ENCODE results near the gene GANC.

The GANC gene

DNA sequence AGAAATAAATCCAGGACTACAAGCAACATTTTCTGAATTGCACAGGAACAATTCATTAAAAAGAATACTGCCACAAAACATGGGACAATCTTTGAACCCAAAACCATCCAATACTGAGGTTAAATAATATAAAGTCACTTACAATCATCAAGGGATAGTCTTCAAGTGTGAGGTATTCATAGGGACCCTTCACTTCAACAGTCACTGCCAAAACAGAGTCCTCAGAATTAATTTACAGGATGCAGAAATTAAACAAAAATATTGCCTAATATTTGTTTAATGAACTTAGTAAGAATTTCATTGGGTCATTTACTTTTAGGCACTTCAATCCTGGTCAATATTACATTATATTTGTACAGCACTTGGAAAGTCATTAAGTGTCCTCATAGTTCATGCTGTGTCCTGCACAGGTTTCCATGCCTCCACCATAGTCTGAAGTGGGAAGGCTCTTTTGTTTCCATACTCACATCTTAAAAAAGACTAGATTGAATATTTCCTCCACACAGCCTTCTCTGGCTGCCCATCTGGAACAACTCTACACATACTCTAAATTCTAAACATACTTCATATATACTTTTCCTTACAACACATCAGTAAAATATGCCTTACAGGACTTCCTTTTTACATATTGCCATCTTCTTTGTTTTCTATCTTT lies 33.3 kb upstream of the GANC start:
- no peak overlapping the region for H3K4me3 ChIP-seq (ENCODE audit: low read depth, low read length)
- TF ChIP-seq, protein P1, sequence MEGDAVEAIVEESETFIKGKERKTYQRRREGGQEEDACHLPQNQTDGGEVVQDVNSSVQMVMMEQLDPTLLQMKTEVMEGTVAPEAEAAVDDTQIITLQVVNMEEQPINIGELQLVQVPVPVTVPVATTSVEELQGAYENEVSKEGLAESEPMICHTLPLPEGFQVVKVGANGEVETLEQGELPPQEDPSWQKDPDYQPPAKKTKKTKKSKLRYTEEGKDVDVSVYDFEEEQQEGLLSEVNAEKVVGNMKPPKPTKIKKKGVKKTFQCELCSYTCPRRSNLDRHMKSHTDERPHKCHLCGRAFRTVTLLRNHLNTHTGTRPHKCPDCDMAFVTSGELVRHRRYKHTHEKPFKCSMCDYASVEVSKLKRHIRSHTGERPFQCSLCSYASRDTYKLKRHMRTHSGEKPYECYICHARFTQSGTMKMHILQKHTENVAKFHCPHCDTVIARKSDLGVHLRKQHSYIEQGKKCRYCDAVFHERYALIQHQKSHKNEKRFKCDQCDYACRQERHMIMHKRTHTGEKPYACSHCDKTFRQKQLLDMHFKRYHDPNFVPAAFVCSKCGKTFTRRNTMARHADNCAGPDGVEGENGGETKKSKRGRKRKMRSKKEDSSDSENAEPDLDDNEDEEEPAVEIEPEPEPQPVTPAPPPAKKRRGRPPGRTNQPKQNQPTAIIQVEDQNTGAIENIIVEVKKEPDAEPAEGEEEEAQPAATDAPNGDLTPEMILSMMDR (IDR thresholded peaks at IDR 0.05; ENCODE audit: low read depth, low read length), result no peak

DNA sequence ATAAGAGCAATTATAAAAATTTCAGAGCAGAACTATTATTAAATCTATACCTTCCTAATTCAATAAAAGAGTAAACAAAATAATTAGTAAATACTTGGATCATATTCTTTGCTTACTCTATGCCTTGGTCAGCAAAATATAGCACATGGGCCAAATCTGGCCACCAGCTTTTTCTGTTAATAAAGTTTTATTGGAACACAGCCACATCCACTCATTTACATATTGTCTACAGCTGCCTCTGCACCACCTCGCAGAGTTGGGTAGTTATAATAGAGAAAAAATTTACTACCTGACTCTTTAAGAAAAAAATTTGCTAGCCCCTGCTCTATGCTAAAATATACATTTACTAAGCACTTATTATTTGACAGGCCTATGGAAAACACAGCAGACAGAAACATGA lies 32.2 kb upstream of the GANC start:
- TF ChIP-seq, protein P1 (IDR thresholded peaks at IDR 0.05; ENCODE audit: low read depth, low read length), result no peak

DNA sequence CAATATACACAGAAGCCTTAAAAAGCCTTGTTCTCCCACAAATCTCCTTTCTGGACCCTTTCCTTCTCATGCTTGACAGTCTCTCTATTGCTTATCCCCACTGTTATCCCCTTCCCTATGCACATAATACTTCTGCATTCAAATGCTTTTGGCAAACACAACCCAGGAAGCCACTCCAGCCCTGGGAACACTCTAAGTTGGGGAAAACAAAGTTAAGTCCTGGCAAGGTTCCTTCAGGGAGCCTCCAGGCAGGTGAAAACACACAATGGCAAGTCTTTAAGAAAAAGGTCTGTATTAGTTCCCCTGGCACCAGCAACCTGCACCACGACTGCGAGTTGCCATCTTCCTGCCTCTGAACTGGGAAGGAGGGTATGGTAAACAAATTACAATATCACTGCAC lies 19.7 kb upstream of the GANC start:
- H3K4me3 ChIP-seq (ENCODE audit: low read depth, low read length), result no peak overlapping the region
- TF ChIP-seq, protein P1 (IDR thresholded peaks at IDR 0.05; ENCODE audit: low read depth, low read length), result no peak

More for the DNA sequence above, 32.2 kb upstream of the GANC start:
- no peak overlapping the region for H3K4me3 ChIP-seq (ENCODE audit: low read depth, low read length)

DNA sequence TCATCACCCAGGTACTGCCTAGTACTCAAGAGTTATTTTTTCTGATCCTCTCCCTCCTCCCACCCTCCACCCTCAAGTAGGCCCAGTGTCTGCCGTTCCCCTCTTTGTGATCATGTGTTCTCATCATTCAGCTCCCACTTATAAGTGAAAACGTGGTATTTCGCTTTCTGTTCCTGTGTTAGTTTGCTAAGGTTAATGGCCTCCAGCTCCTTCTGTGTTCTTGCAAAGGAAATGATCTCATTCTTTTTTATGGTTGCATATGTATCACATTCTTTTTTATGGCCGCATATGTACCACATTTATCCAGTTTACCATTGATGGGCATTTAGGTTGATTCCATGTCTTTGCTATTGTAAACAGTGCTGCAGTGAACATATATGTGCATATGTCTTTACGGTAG lies 8.2 kb upstream of the GANC start:
- TF ChIP-seq, protein P1 (IDR thresholded peaks at IDR 0.05; ENCODE audit: low read depth, low read length), result no peak
- H3K4me3 ChIP-seq (ENCODE audit: low read depth, low read length), result no peak overlapping the region

DNA sequence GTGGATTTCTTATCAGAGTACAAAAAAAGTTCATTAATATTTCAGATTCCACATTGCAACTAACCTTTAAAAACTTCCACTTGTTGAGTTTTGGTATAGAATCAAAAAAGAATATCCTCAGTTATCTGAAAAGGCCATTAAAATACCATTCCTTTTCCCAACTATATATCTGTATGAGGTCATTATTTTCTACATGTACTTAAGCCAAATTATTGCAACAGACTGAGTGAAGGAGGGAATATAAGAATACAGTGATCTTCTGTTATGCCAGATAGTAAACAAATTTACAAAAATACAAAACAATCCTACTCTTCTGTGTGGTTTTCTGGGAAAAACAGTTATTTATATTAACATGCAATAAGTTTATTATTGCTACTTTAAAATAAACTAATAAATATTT lies 5.7 kb upstream of the GANC start:
- H3K4me3 ChIP-seq (ENCODE audit: low read depth, low read length), result no peak overlapping the region
- TF ChIP-seq, protein P1 (IDR thresholded peaks at IDR 0.05; ENCODE audit: low read depth, low read length), result no peak

DNA sequence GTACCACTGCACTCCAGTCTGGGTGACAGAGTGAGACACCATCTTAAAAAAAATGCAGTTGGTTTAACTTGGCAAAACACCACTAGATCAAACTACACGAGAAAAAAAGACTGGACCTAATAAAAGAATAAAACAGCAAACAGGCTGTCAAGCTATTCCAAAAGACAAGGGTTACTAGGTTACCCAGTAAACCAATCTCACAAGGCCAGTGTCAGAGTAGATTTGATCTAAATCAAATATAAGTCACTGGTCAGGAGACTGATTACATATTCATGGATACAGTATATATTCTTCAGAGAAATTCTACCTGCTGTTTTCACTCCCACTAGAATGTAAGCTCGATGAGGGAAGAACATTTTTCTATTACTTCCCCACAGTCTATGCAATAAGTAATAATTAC lies 2.5 kb upstream of the GANC start:
- TF ChIP-seq, protein P1 (IDR thresholded peaks at IDR 0.05; ENCODE audit: low read depth, low read length), result no peak
- no peak overlapping the region for H3K4me3 ChIP-seq (ENCODE audit: low read depth, low read length)

DNA sequence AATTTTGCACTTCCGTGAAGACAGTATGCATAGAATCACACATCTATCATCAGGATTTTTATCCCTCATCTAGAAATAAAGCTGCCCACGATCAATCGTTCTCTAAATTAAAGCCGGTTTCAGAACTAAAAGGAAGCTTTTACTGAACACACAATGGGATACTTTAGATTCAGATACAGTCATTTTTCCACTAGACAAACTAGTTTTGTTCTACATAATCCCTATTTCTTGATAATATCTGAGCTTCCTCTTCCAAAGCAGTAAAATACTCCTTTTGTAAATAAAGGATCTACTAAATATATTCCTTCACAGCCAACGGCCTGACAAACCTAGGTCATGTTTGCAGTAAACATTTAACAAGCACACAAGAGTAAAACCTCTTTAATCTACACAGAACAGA lies 2.0 kb upstream of the GANC start:
- H3K4me3 ChIP-seq (ENCODE audit: low read depth, low read length), result peak overlapping the region; percentile 71
- TF ChIP-seq, protein P1 (IDR thresholded peaks at IDR 0.05; ENCODE audit: low read depth, low read length), result no peak

Measured in WI38 (cell line).